CD14-positive monocyte (primary cell): ENCODE data around the gene GCKR. TPM values are rescaled to one million over a fixed set of nuclear protein-coding genes. Genes with fewer than 3 reads are reported as not detected.

ENCODE experiments used
- DNase-seq, 3 donors: peaks; one replicate each; pipeline ENCODE4 v3.0.0-alpha.2; 2011 to 2022
- H2AFZ ChIP-seq: 2 replicates; pipeline ENCODE4 v1.6.0; 2012; ENCODE audit warnings: mild to moderate bottlenecking, low read depth, low read length, inconsistent platforms; ENCODE audit not compliant: insufficient read depth, poor library complexity, severe bottlenecking
- H3K27ac ChIP-seq, 2 donors: 1 replicate in 1 of 2; 2 replicates in 1 of 2; pipeline ENCODE4 v1.5.1; 2012 to 2013; ENCODE audit warnings: low read length in 2 of 2, control low read depth in 1 of 2, inconsistent platforms in 1 of 2, low read depth in 1 of 2, mild to moderate bottlenecking in 1 of 2
- H3K27me3 ChIP-seq, 2 donors: one replicate each; pipeline versions ENCODE4 v1.6.0 to v1.6.1; 2011 to 2013; ENCODE audit warnings: low read length in 2 of 2; ENCODE audit not compliant: control insufficient read depth in 2 of 2, insufficient read depth in 2 of 2
- H3K36me3 ChIP-seq, 2 donors: replicated peaks in 1 of 2; 1 replicate in 1 of 2; 2 replicates in 1 of 2; pipeline versions ENCODE4 v1.5.1 to v1.6.1; 2012 to 2013; ENCODE audit warnings: low read length in 2 of 2, control low read depth in 1 of 2, inconsistent platforms in 1 of 2, mild to moderate bottlenecking in 1 of 2; ENCODE audit not compliant: insufficient read depth in 2 of 2, control insufficient read depth in 1 of 2
- H3K4me1 ChIP-seq, 2 donors: 1 replicate in 1 of 2; 2 replicates in 1 of 2; pipeline versions ENCODE4 v1.5.1 to v1.6.1; 2012 to 2013; ENCODE audit warnings: low read length in 2 of 2, control low read depth in 1 of 2, inconsistent platforms in 1 of 2, mild to moderate bottlenecking in 1 of 2, moderate library complexity in 1 of 2; ENCODE audit not compliant: insufficient read depth in 2 of 2, control insufficient read depth in 1 of 2
- H3K4me2 ChIP-seq: replicated peaks from 2 replicates; pipeline ENCODE3; 2012; ENCODE audit warnings: low read length, moderate library complexity, mild to moderate bottlenecking; ENCODE audit not compliant: poor library complexity, severe bottlenecking; ENCODE audit errors: extremely low read depth
- H3K4me3 ChIP-seq, 3 experiments: fragments of 200-600 bp in 1 of 3; sonication (generic) in 1 of 3; replicated peaks in 1 of 3; 1 replicate in 2 of 3; 2 replicates in 1 of 3; pipeline ENCODE4 v1.5.1; 2011 to 2013; ENCODE audit warnings: low read length in 3 of 3, mild to moderate bottlenecking in 3 of 3, control low read depth in 2 of 3, low read depth in 2 of 3, inconsistent platforms in 1 of 3, moderate library complexity in 1 of 3
- H3K79me2 ChIP-seq: 2 replicates; pipeline ENCODE4 v1.6.0; 2012; ENCODE audit warnings: mild to moderate bottlenecking, control low read depth, inconsistent platforms, low read length, moderate library complexity; ENCODE audit not compliant: insufficient read depth
- H3K9ac ChIP-seq: 2 replicates; pipeline ENCODE4 v1.6.0; 2017; ENCODE audit warnings: low read length, mild to moderate bottlenecking; ENCODE audit not compliant: insufficient read depth, poor library complexity, severe bottlenecking
- H3K9me3 ChIP-seq, 2 donors: replicated peaks in 1 of 2; 1 replicate in 1 of 2; 2 replicates in 1 of 2; pipeline versions ENCODE4 v1.5.1 to v1.6.1; 2012 to 2013; ENCODE audit warnings: low read length in 2 of 2, control low read depth in 1 of 2; ENCODE audit not compliant: control insufficient read depth in 1 of 2, insufficient read depth in 1 of 2
- H4K20me1 ChIP-seq: 2 replicates; pipeline ENCODE4 v1.6.0; 2012; ENCODE audit warnings: mild to moderate bottlenecking, low read length, control low read depth, moderate library complexity; ENCODE audit not compliant: insufficient read depth
- H3K27ac Mint-ChIP-seq, 7 donors: one replicate each; pipeline ENCODE4 v1.8.0; 2020; ENCODE audit warnings: mild to moderate bottlenecking in 7 of 7, mixed read lengths in 7 of 7, moderate library complexity in 6 of 7, inconsistent platforms in 2 of 7
- H3K27me3 Mint-ChIP-seq, 3 donors: one replicate each; pipeline ENCODE4 v1.8.0; 2021 to 2022; ENCODE audit warnings: low read depth in 3 of 3, mild to moderate bottlenecking in 3 of 3, mixed read lengths in 3 of 3, moderate library complexity in 3 of 3, inconsistent platforms in 1 of 3
- H3K36me3 Mint-ChIP-seq, 2 donors: one replicate each; pipeline ENCODE4 v1.8.0; 2020; ENCODE audit warnings: mixed read lengths in 2 of 2, inconsistent platforms in 1 of 2, mild to moderate bottlenecking in 1 of 2
- H3K4me1 Mint-ChIP-seq: one replicate; pipeline ENCODE4 v1.8.0; 2020; ENCODE audit warnings: mild to moderate bottlenecking, mixed read lengths
- H3K4me3 Mint-ChIP-seq, 2 donors: one replicate each; pipeline ENCODE4 v1.8.0; 2020; ENCODE audit warnings: mild to moderate bottlenecking in 2 of 2, mixed read lengths in 2 of 2, moderate library complexity in 1 of 2
- H3K9me3 Mint-ChIP-seq, 7 donors: one replicate each; pipeline ENCODE4 v1.8.0; 2020 to 2022; ENCODE audit warnings: mixed read lengths in 7 of 7, mild to moderate bottlenecking in 6 of 7, moderate library complexity in 6 of 7, inconsistent platforms in 2 of 7
- CTCF ChIP-seq: fragments of 200-600 bp; IDR thresholded peaks from one replicate; pipeline ENCODE4 v1.8.0; 2022; ENCODE audit warnings: antibody characterized with exemption, mild to moderate bottlenecking
- WGBS: methylation state at CpG from one replicate; pipeline ENCODE4 v1.1.5; 2013; ENCODE audit warnings: missing lambda C conversion rate; ENCODE audit not compliant: insufficient coverage; 5-methylcytosine and 5-hydroxymethylcytosine counted together
- intact Hi-C, 2 donors: fragments of 100-400 bp; cut with micrococcal nuclease; formaldehyde crosslinking; loops; one replicate each; pipeline versions ENCODE4 v1.15.0 to v1.15.1; 2023
- polyA plus RNA-seq, 3 donors: library from polyadenylated mRNA; depleted of rRNA in 1 of 3; unstranded in 2 of 3; stranded (reverse) in 1 of 3; fragments of 300-500 nt in 2 of 3; fragments of >200 nt in 1 of 3; fragmentation: Illumina TruSeq in 2 of 3; gene quantifications; 1 replicate in 2 of 3; 2 replicates in 1 of 3; pipeline ENCODE4 v1.2.3, GENCODE V29; 2012 to 2021

Gene GCKR
- polyA plus RNA-seq, 3 donors = not detected

GRCh38 chr2:27489118-27489497, 7.5 kb upstream of the GCKR start:
- H3K9me3 Mint-ChIP-seq = peaks cover 0 to 4% (median under 1%) of the 10 kb centered on the region in 7 donors
- DNase-seq = peak in 1 of 3 donors; percentile 10
- H3K27ac ChIP-seq = peak overlapping the region in 1 of 2 donors; percentile 79
- H3K9ac ChIP-seq = peak overlapping the region; percentile 39
- intact Hi-C loops = loop anchor here in 1 of 2 donors (2.0 kb wide), 1 partner anchor 174 kb away; the partner anchor contains the start of genes SLC4A1AP and SUPT7L
- peak overlapping the region; percentile 77 to 93 (median 88) for H3K27ac Mint-ChIP-seq
- no peaks in the 10 kb centered on the region for H4K20me1 ChIP-seq
- peaks cover 3 to 9% of the 10 kb centered on the region in 2 donors for H3K36me3 Mint-ChIP-seq
- peaks cover 12 to 16% of the 10 kb centered on the region in 2 donors for H3K4me1 ChIP-seq
- WGBS = 6% methylated on average over 3 of the region's 11 CpGs
- H3K4me3 ChIP-seq = peak overlapping the region; percentile 51 to 80 (median 52)
- no peak for TF ChIP-seq CTCF
- H3K36me3 ChIP-seq = peaks cover 0 to 8% of the 10 kb centered on the region in 2 donors
- H3K27me3 Mint-ChIP-seq = peaks cover 18 to 19% (median 18%) of the 10 kb centered on the region in 3 donors
- peaks cover 17% of the 10 kb centered on the region for H3K4me1 Mint-ChIP-seq
- H3K4me2 ChIP-seq = peak overlapping the region; percentile 81
- peak overlapping the region; percentile 90 for H2AFZ ChIP-seq
- no peaks in the 10 kb centered on the region for H3K9me3 ChIP-seq
- no peaks in the 10 kb centered on the region for H3K79me2 ChIP-seq
- peak overlapping the region; percentile 81 to 92 for H3K4me3 Mint-ChIP-seq
- peaks cover 9 to 10% of the 10 kb centered on the region in 2 donors for H3K27me3 ChIP-seq

DNA sequence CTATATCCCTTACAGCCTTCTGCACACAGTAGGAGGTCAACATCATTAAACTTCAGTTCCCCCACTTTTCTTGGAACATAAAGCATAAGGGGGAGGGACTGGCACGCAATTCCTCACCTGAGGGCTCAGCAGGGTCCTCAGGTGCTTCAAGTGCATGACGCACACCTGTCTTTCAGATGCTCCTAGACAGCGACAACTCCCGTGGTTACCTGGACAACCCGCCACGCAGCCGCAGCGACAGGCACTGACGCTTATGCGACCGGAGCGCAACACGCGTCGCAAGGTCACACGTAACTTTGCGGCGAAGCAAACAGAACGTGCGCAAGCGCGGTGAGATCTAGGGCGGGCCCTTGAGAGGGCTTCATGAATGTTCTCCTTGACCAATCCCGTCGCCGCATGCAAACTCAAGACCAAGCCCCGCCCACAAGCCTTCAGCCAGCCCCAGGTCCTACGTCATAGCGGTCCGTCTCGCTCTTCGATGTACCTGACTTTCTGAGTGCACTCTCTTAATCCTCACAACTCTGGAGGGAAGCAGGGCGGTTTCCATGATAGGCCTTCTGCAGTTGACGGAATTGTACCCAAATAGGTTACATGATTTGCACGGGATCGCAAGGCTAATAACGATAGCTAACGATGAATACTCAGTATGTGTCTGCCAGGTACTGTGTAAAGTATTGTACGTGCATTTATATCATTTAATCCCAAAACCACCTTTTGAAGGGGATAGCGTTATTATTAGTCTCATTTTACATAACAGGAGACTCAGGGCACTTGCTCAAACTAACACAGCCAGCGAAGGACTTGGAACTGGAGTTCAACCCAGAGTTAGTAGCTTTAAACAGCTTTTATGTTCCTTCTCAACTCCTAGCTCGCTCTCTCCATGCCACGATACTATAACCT, 6.9 kb upstream of the GCKR start, which contains the start of gene IFT172:
Gene IFT172 (minus strand): TSS at position 246 of the 900 bp plus-strand sequence. CDS start 90 bp downstream, at position 156.
- Mint-ChIP-seq H3K36me3 (peaks cover 6 to 13% of the 10 kb centered on the region in 2 donors), H3K27ac (peak within 1 kb of the TSS; percentile 77 to 93 (median 88)), H3K4me3 (peak within 1 kb of the TSS; percentile 81 to 92), H3K27me3 (peaks cover 23 to 25% (median 24%) of the 10 kb centered on the region in 3 donors), H3K9me3 (peaks cover 0 to 9% (median 2%) of the 10 kb centered on the region in 7 donors), H3K4me1 (peaks cover 22% of the 10 kb centered on the region)
- Histone ChIP-seq H3K9me3 (peaks cover 0 to 4% of the 10 kb centered on the region in 2 donors), H3K9ac (peak within 1 kb of the TSS; percentile 39), H3K4me3 (peak within 1 kb of the TSS; percentile 52 to 80 (median 62)), H4K20me1 (no peaks in the 10 kb centered on the region), H3K36me3 (peaks cover 0 to 6% of the 10 kb centered on the region in 2 donors), H3K79me2 (no peaks in the 10 kb centered on the region), H3K27me3 (peaks cover 14 to 16% of the 10 kb centered on the region in 2 donors), H3K27ac (peak within 1 kb of the TSS in 1 of 2 donors; percentile 79), H2AFZ (peak within 1 kb of the TSS; percentile 90), H3K4me2 (peak within 1 kb of the TSS; percentile 81), H3K4me1 (peaks cover 16 to 22% of the 10 kb centered on the region in 2 donors)
- intact Hi-C loops = loop anchor here (2.0 to 10.0 kb wide), 5 partner anchors 95 to 277 kb away; partner anchors contain the start of genes ATRAID (in 1 of the 2), EIF2B4 (in 1 of the 2), SLC4A1AP (in 1 of the 2) and SLC5A6 (in 1 of the 2)
- 4% methylated on average over 29 of the region's 43 CpGs for WGBS
- TF ChIP-seq CTCF = no peak
- DNase-seq = peak; percentile 98 to 99 (median 99)
